GM18508 (cell line): ENCODE results near the gene FOLR1.

ENCODE experiments used
- ATAC-seq: cut with Tn5 transposase; IDR thresholded peaks from one replicate; pipeline ENCODE4 v1.9.1; 2021; ENCODE audit warnings: moderate number of reproducible peaks; ENCODE audit not compliant: insufficient read depth, unreplicated experiment

Gene FOLR1

GRCh38 chr11:72233773-72234513 lies 42.0 kb downstream of the FOLR1 start:
- ATAC-seq = no peak

GRCh38 chr11:72234514-72234830 lies 42.5 kb downstream of the FOLR1 start:
- no peak for ATAC-seq

- no peak for ATAC-seq
Measured at GRCh38 chr11:72234920-72235319, 43.0 kb downstream of the FOLR1 start.

- ATAC-seq = no peak
Measured at GRCh38 chr11:72235351-72236057, 43.6 kb downstream of the FOLR1 start.

- no peak for ATAC-seq
Measured at GRCh38 chr11:72236083-72236697, 44.2 kb downstream of the FOLR1 start.

GRCh38 chr11:72236774-72237111 lies 44.8 kb downstream of the FOLR1 start:
- ATAC-seq = no peak

GRCh38 chr11:72237112-72237931 lies 45.4 kb downstream of the FOLR1 start:
- no peak for ATAC-seq

- no peak for ATAC-seq
Measured at GRCh38 chr11:72238040-72238450, 46.1 kb downstream of the FOLR1 start.

- no peak for ATAC-seq
Measured at GRCh38 chr11:72238492-72239312, 46.8 kb downstream of the FOLR1 start.

- no peak for ATAC-seq
Measured at GRCh38 chr11:72239313-72239848, 47.4 kb downstream of the FOLR1 start.

- no peak for ATAC-seq
Measured at GRCh38 chr11:72239849-72240460, 48.0 kb downstream of the FOLR1 start.

- no peak for ATAC-seq
Measured at GRCh38 chr11:72240461-72241290, 48.7 kb downstream of the FOLR1 start.

- ATAC-seq = no peak
Measured at GRCh38 chr11:72241291-72241781, 49.4 kb downstream of the FOLR1 start.

- ATAC-seq = no peak
Measured at GRCh38 chr11:72242141-72242540, 50.2 kb downstream of the FOLR1 start.

- ATAC-seq = no peak
Measured at GRCh38 chr11:72243173-72244059, 51.5 kb downstream of the FOLR1 start.

- ATAC-seq = no peak
Measured at GRCh38 chr11:72244060-72244360, 52.1 kb downstream of the FOLR1 start, which contains the start of gene PHOX2A. PHOX2A (minus strand) TSS chr11:72244176; CDS start chr11:72244004, 172 bp downstream.
